ENCODE data around the gene TOP3B.

GRCh38 chr22:21932347-21932746 is 50.2 kb downstream of the TOP3B start:
- TF ChIP-seq CTCF (conservative IDR thresholded peaks at IDR 0.05; ENCODE audit: low read length) (no peak), EZH2phosphoT487 (IDR thresholded peaks at IDR 0.05; ENCODE audit: borderline replicate concordance, low read depth, low read length) (no peak)
